Cardiac muscle cell (in vitro differentiated cells and primary cell): ENCODE measurements around the gene FCER2. TPM values are rescaled to one million over a fixed set of nuclear protein-coding genes. Genes with fewer than 3 reads are reported as not detected.

Source experiments
- DNase-seq, 2 donors: peaks; one replicate each; pipeline versions ENCODE4 v3.0.0 to v3.0.0-alpha.2; 2010 to 2017; ENCODE audit warnings: low read depth in 1 of 2, low spot score in 1 of 2
- H3K27ac ChIP-seq: fragments of 200-600 bp; sonication (generic); 2 replicates; pipeline ENCODE4 v1.5.1; 2016
- H3K27me3 ChIP-seq: fragments of 200-600 bp; sonication (generic); 2 replicates; pipeline ENCODE4 v1.6.0; 2016; ENCODE audit warnings: control low read depth
- H3K36me3 ChIP-seq: fragments of 200-600 bp; sonication (generic); 2 replicates; pipeline ENCODE4 v1.5.1; 2016; ENCODE audit warnings: control low read depth
- H3K4me1 ChIP-seq: fragments of 200-600 bp; sonication (generic); 2 replicates; pipeline ENCODE4 v1.8.1; 2017; ENCODE audit warnings: low read depth, mild to moderate bottlenecking, mixed run types
- H3K4me3 ChIP-seq: fragments of 200-600 bp; sonication (generic); 2 replicates; pipeline ENCODE4 v1.5.1; 2016; ENCODE audit warnings: mild to moderate bottlenecking
- H3K9me3 ChIP-seq: fragments of 200-600 bp; sonication (generic); 2 replicates; pipeline ENCODE4 v1.5.1; 2017; ENCODE audit warnings: low read depth, mild to moderate bottlenecking, control low read depth
- polyA plus RNA-seq: library from polyadenylated mRNA; unstranded; fragments of >200 nt; fragmentation: Nextera tagmentation; extraction: Ambion mirVana; gene quantifications from 2 replicates; pipeline ENCODE4 v1.2.1, GENCODE V29; 2016
- total RNA-seq: library from RNA; depleted of rRNA; stranded (reverse); fragments of >200 nt; gene quantifications from 2 replicates; pipeline ENCODE4 v1.2.3, GENCODE V29; 2016
- TF ChIP-seq, protein P1 (sequence below): IDR thresholded peaks from 2 replicates; pipeline ENCODE4 v1.5.1; 2012; ENCODE audit warnings: low read depth, mild to moderate bottlenecking, low read length

Gene FCER2
- total and polyA plus RNA-seq, 2 experiments from 2014 or later: not detected

DNA sequence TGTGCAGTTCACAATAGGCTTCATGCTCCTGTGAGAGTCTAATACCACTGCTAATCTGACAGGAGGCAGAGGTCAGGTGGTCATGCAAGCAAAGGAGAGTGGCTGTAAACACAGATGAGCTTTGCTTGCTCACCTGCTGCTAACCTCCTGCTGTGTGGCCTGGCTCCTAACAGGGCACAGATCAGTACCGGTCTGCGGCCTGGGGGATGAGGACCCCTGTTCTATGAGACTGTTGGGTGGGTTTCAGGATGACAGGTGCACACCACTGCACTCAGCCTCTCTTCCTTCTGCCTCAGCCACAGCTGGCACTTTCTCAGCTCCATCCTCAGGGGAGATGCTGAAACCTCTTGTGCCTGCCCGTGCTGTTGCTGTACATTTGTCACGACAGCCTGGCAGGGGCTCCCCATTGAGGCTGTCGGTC lies 20.3 kb upstream of the FCER2 start:
- Histone ChIP-seq H3K27me3 (peaks cover 19% of the 10 kb centered on the region), H3K4me1 (no peaks in the 10 kb centered on the region), H3K4me3 (no peak overlapping the region), H3K9me3 (no peaks in the 10 kb centered on the region), H3K36me3 (no peaks in the 10 kb centered on the region), H3K27ac (no peak overlapping the region)
- no peak for DNase-seq
- TF ChIP-seq, protein P1, sequence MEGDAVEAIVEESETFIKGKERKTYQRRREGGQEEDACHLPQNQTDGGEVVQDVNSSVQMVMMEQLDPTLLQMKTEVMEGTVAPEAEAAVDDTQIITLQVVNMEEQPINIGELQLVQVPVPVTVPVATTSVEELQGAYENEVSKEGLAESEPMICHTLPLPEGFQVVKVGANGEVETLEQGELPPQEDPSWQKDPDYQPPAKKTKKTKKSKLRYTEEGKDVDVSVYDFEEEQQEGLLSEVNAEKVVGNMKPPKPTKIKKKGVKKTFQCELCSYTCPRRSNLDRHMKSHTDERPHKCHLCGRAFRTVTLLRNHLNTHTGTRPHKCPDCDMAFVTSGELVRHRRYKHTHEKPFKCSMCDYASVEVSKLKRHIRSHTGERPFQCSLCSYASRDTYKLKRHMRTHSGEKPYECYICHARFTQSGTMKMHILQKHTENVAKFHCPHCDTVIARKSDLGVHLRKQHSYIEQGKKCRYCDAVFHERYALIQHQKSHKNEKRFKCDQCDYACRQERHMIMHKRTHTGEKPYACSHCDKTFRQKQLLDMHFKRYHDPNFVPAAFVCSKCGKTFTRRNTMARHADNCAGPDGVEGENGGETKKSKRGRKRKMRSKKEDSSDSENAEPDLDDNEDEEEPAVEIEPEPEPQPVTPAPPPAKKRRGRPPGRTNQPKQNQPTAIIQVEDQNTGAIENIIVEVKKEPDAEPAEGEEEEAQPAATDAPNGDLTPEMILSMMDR: no peak

DNA sequence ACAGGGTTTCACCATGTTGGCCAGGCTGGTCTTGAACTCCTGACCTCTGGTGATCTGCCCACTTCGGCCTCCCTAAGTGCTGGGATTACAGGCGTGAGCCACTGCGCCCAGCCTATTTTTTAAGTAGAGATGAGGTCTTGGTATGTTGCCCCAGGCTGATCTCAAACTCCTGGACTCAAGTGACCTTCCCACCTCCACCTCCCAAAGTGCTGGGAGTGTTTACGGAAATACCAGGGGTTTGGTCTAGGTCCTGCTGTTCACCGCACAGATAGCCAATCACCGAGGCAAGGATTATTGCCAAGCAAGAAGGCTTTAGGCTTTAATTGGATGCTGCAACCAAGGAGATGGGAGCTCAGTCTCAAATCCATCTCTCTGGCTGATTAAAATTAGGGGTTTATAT lies 18.4 kb upstream of the FCER2 start:
- DNase-seq: no peak
- TF ChIP-seq, protein P1: no peak
- no peak overlapping the region for H3K27ac ChIP-seq

DNA sequence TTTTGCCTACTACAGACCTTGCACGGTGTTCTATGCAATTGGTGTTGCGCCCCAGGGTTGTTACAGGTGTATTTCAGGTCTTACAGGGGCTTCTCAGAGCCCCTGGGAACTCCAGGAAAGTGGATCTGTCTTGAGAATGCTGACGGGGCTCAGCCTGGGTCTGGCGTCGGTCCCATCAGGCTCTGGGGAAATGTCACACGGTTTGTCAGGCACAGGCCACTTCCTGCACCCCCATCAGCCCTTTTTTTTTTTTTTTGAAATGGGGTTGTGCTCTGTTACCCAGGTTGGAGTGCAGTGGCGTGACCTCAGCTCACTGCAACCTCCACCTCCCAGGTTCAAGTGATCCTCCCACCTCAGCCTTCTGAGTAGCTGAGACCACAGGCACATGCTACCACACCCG lies 16.7 kb upstream of the FCER2 start:
- Histone ChIP-seq H3K4me3 (no peak overlapping the region), H3K4me1 (no peaks in the 10 kb centered on the region), H3K27me3 (peaks cover 5% of the 10 kb centered on the region), H3K9me3 (no peaks in the 10 kb centered on the region), H3K27ac (no peak overlapping the region), H3K36me3 (no peaks in the 10 kb centered on the region)
- DNase-seq: no peak
- TF ChIP-seq, protein P1: no peak

More for the DNA sequence above, 18.4 kb upstream of the FCER2 start:
- peaks cover 8% of the 10 kb centered on the region for H3K27me3 ChIP-seq
- H3K4me1 ChIP-seq: no peaks in the 10 kb centered on the region
- H3K36me3 ChIP-seq: no peaks in the 10 kb centered on the region
- no peak overlapping the region for H3K4me3 ChIP-seq
- H3K9me3 ChIP-seq: no peaks in the 10 kb centered on the region

DNA sequence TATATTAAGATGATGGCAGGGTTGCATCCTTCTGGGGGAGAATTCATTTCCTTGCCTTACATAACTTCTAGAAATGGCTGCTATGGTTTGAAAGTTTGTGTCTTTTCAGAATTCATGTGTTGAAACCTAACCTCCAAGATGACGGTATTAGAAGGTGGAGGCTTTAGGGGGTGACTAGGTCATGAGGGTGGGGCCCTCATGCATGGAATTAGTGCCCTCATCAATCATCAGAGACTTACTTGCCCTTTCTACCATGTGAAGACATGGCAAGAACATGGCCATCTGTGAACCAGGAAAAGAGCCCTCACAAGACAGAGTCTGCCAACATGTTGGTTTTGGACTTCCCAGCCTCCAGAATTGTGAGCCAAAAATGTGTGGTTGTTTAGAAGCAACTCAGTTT lies 14.8 kb upstream of the FCER2 start:
- H3K4me3 ChIP-seq: no peak overlapping the region
- H3K27ac ChIP-seq: no peak overlapping the region
- no peaks in the 10 kb centered on the region for H3K36me3 ChIP-seq
- no peaks in the 10 kb centered on the region for H3K4me1 ChIP-seq
- DNase-seq: no peak
- peaks cover 2% of the 10 kb centered on the region for H3K27me3 ChIP-seq
- TF ChIP-seq, protein P1: no peak
- H3K9me3 ChIP-seq: no peaks in the 10 kb centered on the region

DNA sequence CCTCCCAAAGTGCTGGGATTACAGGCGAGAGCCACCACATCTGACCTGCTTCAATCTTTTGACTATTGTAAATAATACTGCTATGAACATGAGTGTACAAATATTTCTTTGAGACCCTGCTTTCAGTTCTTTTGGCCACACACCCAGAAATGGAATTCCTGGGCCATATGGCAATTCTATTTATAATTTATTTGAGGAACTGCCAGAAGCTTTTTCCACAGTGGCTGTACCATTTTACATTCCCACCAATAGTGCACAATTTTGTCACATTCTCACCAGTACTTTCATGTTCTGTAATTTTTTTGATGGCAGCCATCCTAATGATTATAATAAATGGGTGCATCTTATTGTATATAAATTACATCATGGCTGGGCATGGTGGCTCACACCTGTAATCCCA lies 13.7 kb upstream of the FCER2 start:
- Histone ChIP-seq H3K9me3 (no peaks in the 10 kb centered on the region), H3K4me1 (no peaks in the 10 kb centered on the region), H3K27me3 (peaks cover 2% of the 10 kb centered on the region), H3K27ac (no peak overlapping the region), H3K36me3 (no peaks in the 10 kb centered on the region), H3K4me3 (no peak overlapping the region)
- TF ChIP-seq, protein P1: no peak
- no peak for DNase-seq

DNA sequence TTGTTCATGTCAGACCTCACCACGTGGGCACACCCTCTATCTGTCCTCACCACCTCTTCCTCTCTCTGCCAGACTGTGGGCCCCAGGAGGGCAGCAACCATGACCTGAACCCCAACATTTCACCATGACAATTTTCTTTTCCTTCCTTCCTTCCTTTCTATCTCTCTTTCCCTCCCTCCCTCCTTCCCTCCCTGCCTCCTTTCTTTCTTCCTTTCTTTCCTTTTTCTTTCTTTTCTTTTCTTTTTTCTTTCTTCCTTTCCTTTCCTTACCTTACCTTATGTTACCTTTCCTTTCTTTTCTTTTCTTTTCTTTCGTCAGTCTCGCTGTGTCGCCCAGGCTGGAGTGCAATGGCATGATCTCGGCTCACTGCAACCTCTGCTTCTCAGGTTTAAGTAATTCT lies 8.7 kb upstream of the FCER2 start:
- TF ChIP-seq, protein P1: no peak
- DNase-seq: no peak

More for the DNA sequence above, 8.7 kb upstream of the FCER2 start:
- Histone ChIP-seq H3K4me1 (no peaks in the 10 kb centered on the region), H3K27me3 (no peaks in the 10 kb centered on the region), H3K27ac (no peak overlapping the region), H3K36me3 (no peaks in the 10 kb centered on the region), H3K9me3 (no peaks in the 10 kb centered on the region), H3K4me3 (no peak overlapping the region)
